Astrocyte (in vitro differentiated cells and primary cell): ENCODE measurements around the gene ANKRD26. TPM values are rescaled to one million over a fixed set of nuclear protein-coding genes. Genes with fewer than 3 reads are reported as not detected.

ENCODE experiments used
- DNase-seq: peaks from one replicate; pipeline ENCODE4 v3.0.0-alpha.2; 2010; ENCODE audit warnings: low read depth
- FAIRE-seq: peaks from 2 replicates; lab custom pipeline; 2011; peaks lifted over from hg19 to GRCh38; lab: Jason Lieb, UNC
- H2AFZ ChIP-seq: 2 replicates; pipeline ENCODE4 v1.6.0; 2012; ENCODE audit warnings: low read depth, low read length, inconsistent platforms
- H3K27ac ChIP-seq: 2 replicates; pipeline ENCODE4 v1.5.1; 2011; ENCODE audit warnings: low read depth, low read length, inconsistent platforms
- H3K27me3 ChIP-seq: 2 replicates; pipeline ENCODE4 v1.6.0; 2011; ENCODE audit warnings: low read length, inconsistent platforms; ENCODE audit not compliant: insufficient read depth
- H3K36me3 ChIP-seq: 2 replicates; pipeline ENCODE4 v1.5.1; 2011; ENCODE audit warnings: low read length, inconsistent platforms; ENCODE audit not compliant: insufficient read depth
- H3K4me1 ChIP-seq: 2 replicates; pipeline ENCODE4 v1.5.1; 2011; ENCODE audit warnings: low read length, inconsistent platforms; ENCODE audit not compliant: insufficient read depth
- H3K4me2 ChIP-seq: 2 replicates; pipeline ENCODE4 v1.6.0; 2012; ENCODE audit warnings: low read length, inconsistent platforms
- H3K4me3 ChIP-seq: 2 replicates; pipeline ENCODE4 v1.5.1; 2011; ENCODE audit warnings: low read depth, mild to moderate bottlenecking, low read length, inconsistent platforms; ENCODE audit not compliant: insufficient read depth
- H3K79me2 ChIP-seq: 2 replicates; pipeline ENCODE4 v1.6.0; 2012; ENCODE audit warnings: mild to moderate bottlenecking, low read length, inconsistent platforms; ENCODE audit not compliant: insufficient read depth
- H3K9ac ChIP-seq: 2 replicates; pipeline ENCODE4 v1.6.0; 2012; ENCODE audit warnings: mild to moderate bottlenecking, low read length, inconsistent platforms
- H3K9me3 ChIP-seq: 2 replicates; pipeline ENCODE4 v1.5.1; 2012; ENCODE audit warnings: low read depth, mild to moderate bottlenecking, low read length, inconsistent platforms; ENCODE audit not compliant: insufficient read depth
- H4K20me1 ChIP-seq: 2 replicates; pipeline ENCODE4 v1.6.0; 2012; ENCODE audit warnings: low read length, inconsistent platforms; ENCODE audit not compliant: insufficient read depth
- H3K27ac Mint-ChIP-seq: one replicate; pipeline ENCODE4 v1.8.0; 2021; ENCODE audit warnings: mild to moderate bottlenecking, mixed read lengths; ENCODE audit not compliant: unreplicated experiment
- H3K27me3 Mint-ChIP-seq: one replicate; pipeline ENCODE4 v1.8.0; 2021; ENCODE audit warnings: low read depth, mixed read lengths; ENCODE audit not compliant: unreplicated experiment
- H3K36me3 Mint-ChIP-seq: one replicate; pipeline ENCODE4 v1.8.0; 2021; ENCODE audit warnings: low read depth, mixed read lengths; ENCODE audit not compliant: unreplicated experiment
- H3K4me1 Mint-ChIP-seq: one replicate; pipeline ENCODE4 v1.8.0; 2021; ENCODE audit warnings: low read depth, mixed read lengths; ENCODE audit not compliant: unreplicated experiment
- H3K4me3 Mint-ChIP-seq: one replicate; pipeline ENCODE4 v1.8.0; 2021; ENCODE audit warnings: mild to moderate bottlenecking, moderate library complexity, mixed read lengths; ENCODE audit not compliant: unreplicated experiment
- H3K9me3 Mint-ChIP-seq: one replicate; pipeline ENCODE4 v1.8.0; 2021; ENCODE audit warnings: mild to moderate bottlenecking, mixed read lengths; ENCODE audit not compliant: unreplicated experiment
- CTCF ChIP-seq: IDR thresholded peaks from 2 replicates; pipeline ENCODE4 v1.5.1; 2011; ENCODE audit warnings: low read depth, mild to moderate bottlenecking, inconsistent platforms, low read length, moderate library complexity; ENCODE audit not compliant: insufficient read depth
- EZH2 ChIP-seq: IDR thresholded peaks from 2 replicates; pipeline ENCODE4 v1.6.1; 2012; ENCODE audit warnings: mild to moderate bottlenecking, low read length, inconsistent platforms; ENCODE audit not compliant: insufficient read depth
- total RNA-seq: library from RNA; stranded (reverse); gene quantifications from 2 replicates; pipeline ENCODE4 v1.2.1, GENCODE V29; 2021

The ANKRD26 gene
- total RNA-seq, 1 donor from 2014 or later = 7.7 TPM

- no peaks in the 10 kb centered on the region for H4K20me1 ChIP-seq
- H3K4me1 Mint-ChIP-seq = peaks cover 4% of the 10 kb centered on the region
- peaks cover 9% of the 10 kb centered on the region for H3K36me3 Mint-ChIP-seq
Measured at GRCh38 chr10:27019827-27020226, 80.5 kb downstream of the ANKRD26 start.

GRCh38 chr10:26997610-26998009, 102.7 kb downstream of the ANKRD26 start:
- H3K4me1 ChIP-seq = no peaks in the 10 kb centered on the region
- no peak overlapping the region for H3K27ac Mint-ChIP-seq
- DNase-seq (no peak), FAIRE-seq (no peak)
- TF ChIP-seq CTCF = no peak
- no peak for TF ChIP-seq EZH2
- no peak overlapping the region for H3K4me3 ChIP-seq
- no peaks in the 10 kb centered on the region for H3K9me3 ChIP-seq
- H3K27me3 ChIP-seq = no peaks in the 10 kb centered on the region
- no peaks in the 10 kb centered on the region for H4K20me1 ChIP-seq
- peaks cover 8% of the 10 kb centered on the region for H3K9me3 Mint-ChIP-seq
- H3K27me3 Mint-ChIP-seq = no peaks in the 10 kb centered on the region
- H3K4me2 ChIP-seq = no peak overlapping the region
- H3K79me2 ChIP-seq = no peaks in the 10 kb centered on the region
- no peaks in the 10 kb centered on the region for H3K36me3 ChIP-seq
- H3K9ac ChIP-seq = no peak overlapping the region
- H3K27ac ChIP-seq = no peak overlapping the region
- peaks cover 26% of the 10 kb centered on the region for H3K36me3 Mint-ChIP-seq
- H2AFZ ChIP-seq = no peak overlapping the region
- no peaks in the 10 kb centered on the region for H3K4me1 Mint-ChIP-seq
- H3K4me3 Mint-ChIP-seq = no peak overlapping the region

More at GRCh38 chr10:27019827-27020226, 80.5 kb downstream of the ANKRD26 start:
- Histone ChIP-seq H3K9ac (no peak overlapping the region), H3K79me2 (no peaks in the 10 kb centered on the region), H3K4me2 (no peak overlapping the region), H3K4me3 (no peak overlapping the region), H3K27ac (no peak overlapping the region), H3K4me1 (no peaks in the 10 kb centered on the region), H2AFZ (no peak overlapping the region), H3K9me3 (no peaks in the 10 kb centered on the region), H3K27me3 (no peaks in the 10 kb centered on the region), H3K36me3 (no peaks in the 10 kb centered on the region)
- H3K27me3 Mint-ChIP-seq = no peaks in the 10 kb centered on the region
- DNase-seq (peak; percentile 8), FAIRE-seq (no peak)
- H3K4me3 Mint-ChIP-seq = no peak overlapping the region
- H3K27ac Mint-ChIP-seq = no peak overlapping the region
- TF ChIP-seq EZH2 (no peak), CTCF (no peak)
- no peaks in the 10 kb centered on the region for H3K9me3 Mint-ChIP-seq

- Histone ChIP-seq H3K27ac (no peak overlapping the region), H3K36me3 (no peaks in the 10 kb centered on the region), H3K27me3 (no peaks in the 10 kb centered on the region), H3K4me3 (no peak overlapping the region), H3K4me1 (no peaks in the 10 kb centered on the region), H4K20me1 (no peaks in the 10 kb centered on the region), H2AFZ (no peak overlapping the region), H3K79me2 (no peaks in the 10 kb centered on the region), H3K9ac (no peak overlapping the region), H3K9me3 (no peaks in the 10 kb centered on the region), H3K4me2 (no peak overlapping the region)
- DNase-seq (no peak), FAIRE-seq (no peak)
- Mint-ChIP-seq H3K4me3 (no peak overlapping the region), H3K27ac (no peak overlapping the region), H3K27me3 (no peaks in the 10 kb centered on the region), H3K36me3 (peaks cover 15% of the 10 kb centered on the region), H3K4me1 (no peaks in the 10 kb centered on the region), H3K9me3 (peaks cover 8% of the 10 kb centered on the region)
- TF ChIP-seq EZH2 (no peak), CTCF (no peak)
Measured at GRCh38 chr10:26994743-26995142, 105.6 kb downstream of the ANKRD26 start.
